Stimulated activated CD4-positive, alpha-beta T cell treated with anti-CD3 and anti-CD28 coated beads, Interleukin-4, amount 100 ng/mL, for 1 hour (primary cell): ENCODE results near the gene IFNL4.
"Not testable (repeated sequence)": the region's sequence is repeated elsewhere in the genome, so short reads cannot be mapped to it uniquely, and the experiment has no call there.

Experiments
- DNase-seq: peaks from one replicate; pipeline ENCODE4 v3.0.0-alpha.2; 2020

The IFNL4 gene

GRCh38 chr19:39254531-39255345 is 6.1 kb upstream of the IFNL4 start:
- no peak for DNase-seq

- DNase-seq: no peak
Measured at GRCh38 chr19:39253374-39254149, 4.9 kb upstream of the IFNL4 start.

- DNase-seq: no peak
Measured at GRCh38 chr19:39252458-39252857, 3.8 kb upstream of the IFNL4 start.

GRCh38 chr19:39251846-39252245 is 3.2 kb upstream of the IFNL4 start:
- DNase-seq: no peak

- DNase-seq: no peak
Measured at GRCh38 chr19:39251081-39251480, 2.4 kb upstream of the IFNL4 start.

DNA sequence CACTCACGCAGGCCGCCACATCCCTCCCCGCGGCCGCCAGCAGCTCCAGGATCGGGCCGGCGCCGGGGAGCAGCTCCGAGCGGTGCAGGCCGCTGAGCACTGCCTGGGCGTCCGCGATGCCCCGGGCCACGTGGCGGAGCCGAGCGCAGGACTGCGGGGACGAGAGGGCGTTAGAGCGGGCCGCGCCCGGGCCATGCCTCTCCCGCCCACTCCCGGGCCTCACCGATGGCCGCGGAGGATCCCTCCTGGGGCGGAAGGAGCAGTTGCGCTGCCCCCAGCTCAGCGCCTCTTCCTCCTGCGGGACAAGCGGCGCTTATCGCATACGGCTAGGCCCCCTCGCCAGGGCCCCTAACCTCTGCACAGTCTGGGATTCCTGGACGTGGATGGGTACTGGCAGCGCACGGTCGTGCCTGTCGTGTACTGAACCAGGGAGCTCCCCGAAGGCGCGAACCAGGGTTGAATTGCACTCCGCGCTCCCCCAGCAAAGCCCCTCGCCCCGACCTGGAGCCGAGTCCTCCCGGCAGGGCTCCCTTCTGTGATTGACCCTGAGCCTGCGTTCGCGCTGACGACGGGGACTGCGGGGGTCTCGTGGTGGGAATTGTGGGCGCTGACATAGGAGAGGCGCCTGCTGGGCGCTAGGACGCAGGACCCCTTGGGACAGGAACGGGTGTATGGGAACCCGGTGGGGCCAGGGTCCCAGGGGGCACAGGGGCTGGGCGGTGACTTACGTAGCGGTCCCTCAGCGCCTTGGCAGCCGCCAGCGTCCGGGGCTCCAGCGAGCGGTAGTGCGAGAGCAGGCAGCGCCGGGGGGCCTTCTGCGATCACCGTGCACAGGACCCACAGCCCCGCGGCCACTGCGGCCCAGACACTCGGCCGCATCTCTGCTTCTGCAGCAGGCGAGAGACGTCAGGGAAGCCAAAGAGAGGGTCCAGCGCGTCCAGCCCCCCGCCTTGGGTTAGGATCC is 673 bp downstream of the IFNL4 start:
- DNase-seq: peak; percentile 8

DNA sequence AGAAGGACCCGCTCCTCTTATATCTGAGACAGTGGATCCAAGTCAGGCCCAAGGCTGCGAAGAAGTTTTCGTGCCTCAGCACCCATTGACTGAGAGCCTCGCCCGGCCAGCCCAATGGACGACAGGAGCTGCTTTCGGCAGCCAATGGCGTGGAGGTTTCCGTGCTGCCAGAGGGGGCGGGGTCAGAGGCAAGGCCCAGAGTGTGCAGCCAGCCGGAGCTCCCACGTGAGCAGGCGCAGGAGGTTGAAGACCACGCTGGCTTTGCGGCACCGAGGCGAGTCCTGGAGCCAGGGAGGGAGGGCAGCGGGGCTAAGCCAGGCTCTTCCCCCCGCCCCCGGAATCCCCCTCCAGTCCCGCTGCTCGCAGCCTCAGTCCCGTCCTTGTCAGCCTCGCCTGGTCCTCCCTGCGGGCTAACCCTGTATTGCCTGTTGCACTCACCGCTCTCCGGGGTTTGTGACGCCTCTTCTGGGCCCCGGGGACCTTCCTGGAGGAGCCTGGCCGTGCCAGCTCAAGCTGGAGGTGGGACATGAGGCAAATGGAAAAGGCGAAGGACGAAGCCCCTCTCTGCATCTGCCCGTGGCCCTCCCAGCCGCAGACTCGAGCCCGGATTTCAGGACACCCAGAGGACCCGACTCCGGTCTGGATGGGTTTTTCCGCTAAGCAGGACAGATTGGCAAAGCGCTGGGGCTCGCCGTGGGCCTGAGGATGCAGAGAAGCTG is 1.5 kb downstream of the IFNL4 start:
- DNase-seq: peak; percentile 41

DNA sequence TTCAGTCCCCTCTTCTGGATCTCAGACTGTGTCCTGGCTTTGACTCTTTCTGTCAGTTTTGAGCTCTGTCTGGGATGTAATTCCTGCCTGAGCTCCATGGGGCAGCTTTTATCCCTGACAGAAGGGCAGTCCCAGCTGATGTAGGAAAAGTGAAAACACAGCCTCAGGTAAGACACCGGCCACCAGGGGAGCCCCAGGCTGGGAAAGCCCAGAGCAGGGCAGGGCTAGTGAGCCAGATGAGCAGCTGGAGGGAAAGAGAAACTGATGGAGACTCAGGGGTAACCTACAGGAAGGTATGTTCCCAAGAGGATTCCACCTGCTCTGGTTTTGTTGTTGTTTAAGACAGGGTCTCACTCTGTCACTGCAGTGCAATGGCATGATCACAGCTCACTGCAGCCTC is 3.5 kb downstream of the IFNL4 start:
- DNase-seq: not testable (repeated sequence)

GRCh38 chr19:39244410-39245100 is 4.1 kb downstream of the IFNL4 start, which contains the start of gene IFNL3:
Gene IFNL3, minus strand, starts transcription at chr19:39245006. Its CDS starts 39 bp downstream, at chr19:39244967.
- not testable (repeated sequence) for DNase-seq

GRCh38 chr19:39243741-39244140 is 4.9 kb downstream of the IFNL4 start:
- DNase-seq: not testable (repeated sequence)

- DNase-seq: no peak
Measured at GRCh38 chr19:39240421-39240820, 8.2 kb downstream of the IFNL4 start.

- no peak for DNase-seq
Measured at GRCh38 chr19:39238944-39239343, 9.7 kb downstream of the IFNL4 start.

GRCh38 chr19:39238209-39238608 is 10.4 kb downstream of the IFNL4 start:
- DNase-seq: no peak

GRCh38 chr19:39237200-39238184 is 11.2 kb downstream of the IFNL4 start:
- DNase-seq: peak; percentile 55

DNA sequence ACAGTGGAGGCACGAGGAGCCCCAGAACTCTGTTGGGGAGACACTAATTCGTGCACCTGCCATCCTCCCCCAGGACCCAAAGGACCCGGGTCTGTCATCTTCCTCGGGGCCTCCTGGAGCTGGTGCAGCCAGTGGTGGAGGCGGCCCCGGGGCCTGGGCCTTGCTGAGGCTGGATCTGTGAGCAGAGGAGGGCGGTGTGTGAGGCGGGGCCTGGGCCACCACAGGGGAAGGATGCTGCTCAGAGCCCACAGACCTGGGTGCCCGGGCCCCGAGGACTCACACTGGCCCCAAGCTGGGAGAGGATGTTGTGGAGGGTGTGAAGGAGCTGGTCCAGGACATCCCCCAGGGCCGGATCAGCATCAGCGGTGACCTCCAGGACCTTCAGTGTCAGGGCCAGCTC is 12.1 kb downstream of the IFNL4 start:
- DNase-seq: no peak

DNA sequence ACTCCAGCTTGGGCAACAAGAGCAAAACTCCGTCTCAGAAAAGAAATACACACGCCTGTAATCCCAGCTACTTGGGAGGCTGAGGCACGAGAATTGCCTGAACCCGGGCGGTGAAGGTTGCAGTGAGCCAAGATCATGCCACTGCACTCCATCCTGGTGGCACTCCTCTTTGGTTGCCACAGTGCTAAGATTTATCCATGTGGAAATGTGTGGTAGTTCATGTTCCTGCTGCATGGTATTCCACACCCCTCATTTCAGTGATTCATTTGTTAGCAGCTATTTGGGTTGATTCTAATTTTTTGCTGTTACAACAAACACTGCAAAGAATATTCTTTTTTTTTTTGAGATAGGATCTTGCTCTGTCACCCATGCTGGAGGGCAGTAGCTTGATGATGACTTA is 15.9 kb downstream of the IFNL4 start:
- DNase-seq: no peak

DNA sequence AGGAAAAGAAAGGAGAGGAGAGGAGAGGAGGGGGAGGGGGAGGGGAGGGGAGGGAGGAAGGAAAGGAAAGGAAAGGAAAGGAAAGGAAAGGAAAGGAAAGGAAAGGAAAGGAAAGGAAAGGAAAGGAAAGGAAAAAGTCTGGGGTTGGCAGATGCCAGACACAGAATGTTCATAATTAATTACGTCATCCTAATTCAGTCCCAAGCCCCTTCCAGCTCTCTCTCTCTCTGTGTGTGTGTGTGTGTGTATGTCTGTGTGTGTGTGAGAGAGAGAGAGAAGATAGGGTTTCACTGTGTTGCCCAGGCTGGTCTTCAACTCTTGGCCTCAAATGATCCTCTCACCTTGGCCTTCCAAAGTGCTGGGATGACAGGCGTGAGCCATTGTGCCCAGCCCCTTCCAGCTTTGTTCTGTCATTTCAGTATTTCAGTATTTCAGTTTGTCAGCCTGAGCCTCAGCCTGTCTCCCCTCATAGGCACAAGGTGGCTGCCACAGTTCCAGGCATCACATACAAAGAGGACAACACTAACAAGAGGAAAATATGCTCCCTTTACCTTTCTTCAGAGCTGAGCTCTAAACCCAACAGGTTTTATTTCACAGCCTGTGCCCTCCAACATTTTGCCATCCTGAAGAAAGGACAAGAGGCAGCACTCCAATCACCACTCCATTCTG is 18.4 kb downstream of the IFNL4 start:
- DNase-seq: no peak

GRCh38 chr19:39224910-39225309 is 23.7 kb downstream of the IFNL4 start:
- DNase-seq: no peak

DNA sequence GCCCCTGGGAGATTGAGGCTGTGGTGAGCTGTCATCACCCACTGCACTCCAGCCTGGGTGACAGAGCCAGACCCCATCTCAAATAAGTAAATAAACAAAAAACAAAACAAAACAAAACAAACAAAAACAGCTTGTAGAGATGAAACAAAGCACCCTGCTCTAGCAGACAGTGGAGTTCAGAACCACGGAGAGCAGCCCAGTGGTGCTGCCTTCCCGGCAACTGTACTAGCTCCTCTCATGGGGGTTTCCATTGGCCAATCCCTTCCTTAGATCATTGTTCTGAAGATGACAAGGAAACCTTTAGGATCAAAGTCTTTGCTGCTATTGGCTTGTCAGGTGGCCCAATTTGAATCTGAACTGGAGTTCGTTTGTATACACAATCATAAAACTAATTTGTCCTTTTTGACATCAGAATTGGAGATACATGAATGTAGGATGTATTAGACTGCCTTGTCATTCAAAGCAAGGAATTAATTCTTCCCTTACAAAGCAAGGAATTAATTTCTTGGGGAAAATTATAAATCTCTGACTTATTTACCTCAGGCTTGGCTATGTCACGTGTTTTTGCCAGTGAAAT is 24.9 kb downstream of the IFNL4 start:
- no peak for DNase-seq
